WTC11 (cell line): ENCODE data around the gene SDF2L1. TPM values are rescaled to one million over a fixed set of nuclear protein-coding genes. Genes with fewer than 3 reads are reported as not detected.
A peak's percentile ranks its signal among the peaks of the same experiment; 100 is the strongest.

Source experiments
- ATAC-seq: fragments of 200-7000 bp; cut with Tn5 transposase; 2 replicates; pipeline ENCODE4 v1.10.0; 2021; ENCODE audit warnings: mild to moderate bottlenecking, moderate library complexity
- CTCF ChIA-PET: fragments of 300-600 bp; sonication (Branson Sonifier 250); formaldehyde crosslinking; loops from one replicate; lab custom pipeline; 2021; ENCODE audit warnings: antibody characterized with exemption; lab: Charles Lee
- POLR2A ChIA-PET: fragments of 350-600 bp; sonication (Branson Sonifier 250); formaldehyde crosslinking; loops from one replicate; lab custom pipeline; 2021; ENCODE audit warnings: antibody characterized with exemption; lab: Charles Lee
- DNase-seq: peaks from one replicate; pipeline ENCODE4 v3.0.0; 2021; ENCODE audit warnings: low spot score
- H3K27ac Mint-ChIP-seq: 2 replicates; pipeline ENCODE4 v1.8.0; 2021; ENCODE audit warnings: mixed read lengths
- H3K27me3 Mint-ChIP-seq: 2 replicates; pipeline ENCODE4 v1.8.0; 2021; ENCODE audit warnings: low read depth, mild to moderate bottlenecking, moderate library complexity, mixed read lengths
- H3K36me3 Mint-ChIP-seq: 2 replicates; pipeline ENCODE4 v1.8.0; 2021; ENCODE audit warnings: mixed read lengths
- H3K4me1 Mint-ChIP-seq: 2 replicates; pipeline ENCODE4 v1.8.0; 2022; ENCODE audit warnings: mixed read lengths
- H3K4me3 Mint-ChIP-seq: 2 replicates; pipeline ENCODE4 v1.8.0; 2021; ENCODE audit warnings: mild to moderate bottlenecking, moderate library complexity, mixed read lengths
- H3K9me3 Mint-ChIP-seq: 2 replicates; pipeline ENCODE4 v1.8.0; 2021; ENCODE audit warnings: mixed read lengths
- AR ChIP-seq: fragments of 250-450 bp; sonication (Bioruptor Pico); IDR thresholded peaks from 2 replicates; pipeline ENCODE4 v1.9.0; 2021; ENCODE audit warnings: mild to moderate bottlenecking
- ARID4B ChIP-seq: sonication (generic); formaldehyde crosslinking; IDR thresholded peaks from 2 replicates; pipeline ENCODE4 v1.8.0; 2023; ENCODE audit warnings: missing genetic modification reagents, mild to moderate bottlenecking, borderline replicate concordance
- ATF1 ChIP-seq: sonication (generic); formaldehyde crosslinking; IDR thresholded peaks from 2 replicates; pipeline ENCODE4 v1.8.1; 2023; ENCODE audit warnings: mild to moderate bottlenecking, moderate library complexity, missing genetic modification reagents
- E2F4 ChIP-seq: sonication (generic); formaldehyde crosslinking; IDR thresholded peaks from 2 replicates; pipeline ENCODE4 v1.8.1; 2022; ENCODE audit warnings: low read depth, mild to moderate bottlenecking, moderate library complexity, missing genetic modification reagents, borderline replicate concordance
- JUN ChIP-seq: sonication (generic); formaldehyde crosslinking; IDR thresholded peaks from 2 replicates; pipeline ENCODE4 v1.8.0; 2023; ENCODE audit warnings: mild to moderate bottlenecking, missing genetic modification reagents
- MXD4 ChIP-seq: fragments of 250-450 bp; sonication (Bioruptor Pico); IDR thresholded peaks from 2 replicates; pipeline ENCODE4 v1.8.0; 2021; ENCODE audit warnings: mild to moderate bottlenecking, moderate library complexity, borderline replicate concordance
- NR3C1 ChIP-seq: sonication (generic); formaldehyde crosslinking; conservative IDR thresholded peaks from 2 replicates; pipeline ENCODE4 v1.8.1; 2023; ENCODE audit warnings: low read depth, mild to moderate bottlenecking, missing genetic modification reagents
- ZNF219 ChIP-seq: sonication (generic); formaldehyde crosslinking; IDR thresholded peaks from 2 replicates; pipeline ENCODE4 v1.8.0; 2023; ENCODE audit warnings: missing genetic modification reagents, mild to moderate bottlenecking, borderline replicate concordance
- ZNF396 ChIP-seq: fragments of 250-450 bp; sonication (Bioruptor Pico); IDR thresholded peaks from 2 replicates; pipeline ENCODE4 v1.8.0; 2021; ENCODE audit warnings: mild to moderate bottlenecking, moderate library complexity, borderline replicate concordance
- total RNA-seq: library from RNA; stranded (reverse); gene quantifications from 3 replicates; pipeline ENCODE4 v1.2.3, GENCODE V29; 2021
- TF ChIP-seq, protein P1 (sequence below): fragments of 250-450 bp; sonication (Bioruptor Pico); IDR thresholded peaks from 2 replicates; pipeline ENCODE4 v1.9.0; 2021; ENCODE audit warnings: mild to moderate bottlenecking, borderline replicate concordance

Gene SDF2L1
- total RNA-seq, 1 experiment from 2014 or later, result 73.6 TPM

DNA sequence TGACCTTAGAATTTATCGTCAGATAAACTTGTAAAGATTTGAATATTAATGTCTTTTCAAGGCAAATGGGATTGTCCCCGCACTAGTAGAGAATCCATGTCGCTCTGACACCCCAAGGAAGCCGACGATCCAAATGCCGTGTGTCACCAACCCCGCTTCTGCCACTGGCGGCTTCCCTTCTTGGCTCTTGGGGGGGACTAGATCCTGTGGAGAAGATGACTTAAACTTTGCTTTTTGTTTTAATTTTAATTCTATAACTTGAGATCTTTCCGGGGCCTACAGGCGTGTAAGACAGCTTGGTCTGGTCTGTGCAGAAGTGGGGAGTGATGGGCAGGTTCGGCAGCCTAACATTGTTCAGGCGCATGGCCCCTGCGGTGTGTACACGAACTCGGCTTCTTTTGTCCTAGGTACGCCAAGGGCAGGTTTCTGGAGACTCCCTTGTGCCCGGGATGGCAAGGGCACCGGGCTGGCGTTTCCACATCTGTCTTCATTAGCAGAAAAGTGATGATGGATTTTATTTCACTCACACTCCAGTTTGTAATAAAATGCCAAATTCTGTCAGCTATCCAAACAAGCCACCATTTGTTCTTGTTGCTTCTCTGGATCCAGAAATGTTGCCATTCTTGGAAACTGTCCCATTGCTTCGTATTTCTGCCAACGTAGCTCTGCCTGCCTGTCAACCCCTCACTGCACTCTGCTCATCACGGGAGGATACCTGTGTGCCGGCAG lies 19.0 kb upstream of the SDF2L1 start:
- Mint-ChIP-seq H3K9me3 (no peaks in the 10 kb centered on the region), H3K36me3 (peaks cover 15% of the 10 kb centered on the region), H3K4me3 (no peak overlapping the region), H3K27me3 (no peaks in the 10 kb centered on the region), H3K27ac (peak overlapping the region; percentile 43; the same call in 1 of the 2 replicates), H3K4me1 (peaks cover 25% of the 10 kb centered on the region)
- DNase-seq, result no peak
- TF ChIP-seq E2F4 (CRISPR knock-in tag), result no peak
- TF ChIP-seq ZNF219 (CRISPR knock-in tag), result no peak
- TF ChIP-seq ARID4B (CRISPR knock-in tag), result no peak
- no peak for TF ChIP-seq NR3C1 (CRISPR knock-in tag)
- POLR2A ChIA-PET, result interaction anchor here (0.8 to 1.1 kb wide), 2 partner anchors 20 to 22 kb away, joined by 3 read pairs; no protein-coding TSS in a partner anchor
- CTCF ChIA-PET, result interaction anchor here (0.6 to 13.4 kb wide), 6 partner anchors 9 to 35 kb away, joined by 3 to 273 read pairs (median 4); partner anchors contain the start of genes CCDC116 and SDF2L1
- no peak for ATAC-seq

- no peak for DNase-seq
- peaks cover 28% of the 10 kb centered on the region for H3K4me1 Mint-ChIP-seq
- no peaks in the 10 kb centered on the region for H3K27me3 Mint-ChIP-seq
- no peak overlapping the region for H3K4me3 Mint-ChIP-seq
- POLR2A ChIA-PET, result interaction anchor here (0.8 to 1.1 kb wide), 2 partner anchors 19 to 21 kb away, joined by 3 read pairs; no protein-coding TSS in a partner anchor
- H3K9me3 Mint-ChIP-seq, result no peaks in the 10 kb centered on the region
- peaks cover 18% of the 10 kb centered on the region for H3K36me3 Mint-ChIP-seq
- CTCF ChIA-PET, result interaction anchor here (0.6 to 13.4 kb wide), 6 partner anchors 9 to 34 kb away, joined by 3 to 273 read pairs (median 4); partner anchors contain the start of genes CCDC116 and SDF2L1
- H3K27ac Mint-ChIP-seq, result 0 out of 2 replicates have a peak overlapping the region, but pooled peaks have one; percentile 19
- TF ChIP-seq AR (CRISPR knock-in tag) (no peak), JUN (CRISPR knock-in tag) (no peak), MXD4 (CRISPR knock-in tag) (no peak), ZNF396 (CRISPR knock-in tag) (no peak), ATF1 (CRISPR knock-in tag) (no peak)
- TF ChIP-seq, protein P1, sequence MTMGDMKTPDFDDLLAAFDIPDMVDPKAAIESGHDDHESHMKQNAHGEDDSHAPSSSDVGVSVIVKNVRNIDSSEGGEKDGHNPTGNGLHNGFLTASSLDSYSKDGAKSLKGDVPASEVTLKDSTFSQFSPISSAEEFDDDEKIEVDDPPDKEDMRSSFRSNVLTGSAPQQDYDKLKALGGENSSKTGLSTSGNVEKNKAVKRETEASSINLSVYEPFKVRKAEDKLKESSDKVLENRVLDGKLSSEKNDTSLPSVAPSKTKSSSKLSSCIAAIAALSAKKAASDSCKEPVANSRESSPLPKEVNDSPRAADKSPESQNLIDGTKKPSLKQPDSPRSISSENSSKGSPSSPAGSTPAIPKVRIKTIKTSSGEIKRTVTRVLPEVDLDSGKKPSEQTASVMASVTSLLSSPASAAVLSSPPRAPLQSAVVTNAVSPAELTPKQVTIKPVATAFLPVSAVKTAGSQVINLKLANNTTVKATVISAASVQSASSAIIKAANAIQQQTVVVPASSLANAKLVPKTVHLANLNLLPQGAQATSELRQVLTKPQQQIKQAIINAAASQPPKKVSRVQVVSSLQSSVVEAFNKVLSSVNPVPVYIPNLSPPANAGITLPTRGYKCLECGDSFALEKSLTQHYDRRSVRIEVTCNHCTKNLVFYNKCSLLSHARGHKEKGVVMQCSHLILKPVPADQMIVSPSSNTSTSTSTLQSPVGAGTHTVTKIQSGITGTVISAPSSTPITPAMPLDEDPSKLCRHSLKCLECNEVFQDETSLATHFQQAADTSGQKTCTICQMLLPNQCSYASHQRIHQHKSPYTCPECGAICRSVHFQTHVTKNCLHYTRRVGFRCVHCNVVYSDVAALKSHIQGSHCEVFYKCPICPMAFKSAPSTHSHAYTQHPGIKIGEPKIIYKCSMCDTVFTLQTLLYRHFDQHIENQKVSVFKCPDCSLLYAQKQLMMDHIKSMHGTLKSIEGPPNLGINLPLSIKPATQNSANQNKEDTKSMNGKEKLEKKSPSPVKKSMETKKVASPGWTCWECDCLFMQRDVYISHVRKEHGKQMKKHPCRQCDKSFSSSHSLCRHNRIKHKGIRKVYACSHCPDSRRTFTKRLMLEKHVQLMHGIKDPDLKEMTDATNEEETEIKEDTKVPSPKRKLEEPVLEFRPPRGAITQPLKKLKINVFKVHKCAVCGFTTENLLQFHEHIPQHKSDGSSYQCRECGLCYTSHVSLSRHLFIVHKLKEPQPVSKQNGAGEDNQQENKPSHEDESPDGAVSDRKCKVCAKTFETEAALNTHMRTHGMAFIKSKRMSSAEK, result no peak
- ATAC-seq, result no peak
Measured at GRCh38 chr22:21623648-21623970, 18.5 kb upstream of the SDF2L1 start.
